Adrenal gland (tissue), 12 donors: ENCODE measurements around the gene ABCC4. TPM values are rescaled to one million over a fixed set of nuclear protein-coding genes. Genes with fewer than 3 reads are reported as not detected.

ENCODE experiments used
- DNase-seq, 7 donors: peaks; one replicate each; pipeline ENCODE4 v3.0.0-alpha.2; 2019 to 2020
- H3K27ac ChIP-seq, 5 donors: fragments of 200-600 bp; sonication (generic) in 4 of 5; 1 replicate in 3 of 5; 2 replicates in 2 of 5; pipeline versions ENCODE4 v1.5.1 to v1.8.0; 2016 to 2020; ENCODE audit warnings: mild to moderate bottlenecking in 1 of 5
- H3K27me3 ChIP-seq: fragments of 200-600 bp; 2 replicates; pipeline ENCODE4 v1.8.0; 2021
- H3K36me3 ChIP-seq, 2 donors: fragments of 200-600 bp; replicated peaks in 1 of 2; 1 replicate in 1 of 2; 2 replicates in 1 of 2; pipeline versions ENCODE4 v1.5.1 to v1.8.0; 2018 to 2022
- H3K4me1 ChIP-seq, 2 donors: fragments of 200-600 bp; replicated peaks in 1 of 2; 1 replicate in 1 of 2; 2 replicates in 1 of 2; pipeline versions ENCODE4 v1.5.1 to v1.8.0; 2018 to 2021
- H3K4me3 ChIP-seq, 4 donors: fragments of 200-600 bp; sonication (generic) in 3 of 4; one replicate each; pipeline ENCODE4 v1.5.1; 2016 to 2018
- H3K9me3 ChIP-seq, 3 donors: fragments of 200-600 bp; sonication (generic) in 1 of 3; replicated peaks in 1 of 3; 1 replicate in 2 of 3; 2 replicates in 1 of 3; pipeline versions ENCODE4 v1.5.1 to v1.8.0; 2016 to 2021
- CTCF ChIP-seq, 6 experiments: fragments of 450-650 bp in 4 of 6; fragments of 200-600 bp in 2 of 6; sonication (generic) in 1 of 6; IDR thresholded peaks; 1 replicate in 5 of 6; 2 replicates in 1 of 6; pipeline versions ENCODE4 v1.5.1 to v1.8.0; 2016 to 2021; ENCODE audit warnings: antibody characterized with exemption in 6 of 6, mild to moderate bottlenecking in 2 of 6, moderate library complexity in 1 of 6
- POLR2A ChIP-seq, 2 donors: fragments of 450-650 bp; IDR thresholded peaks; one replicate each; pipeline ENCODE4 v1.6.1; 2017; ENCODE audit warnings: antibody characterized with exemption in 2 of 2, mild to moderate bottlenecking in 2 of 2, moderate library complexity in 1 of 2
- WGBS, 4 donors: extraction: QIAGEN DNeasy Blood & Tissue Kit in 2 of 4; methylation state at CpG; one replicate each; pipeline versions ENCODE4 v1.1.5 to v1.1.7; 2013 to 2017; 5-methylcytosine and 5-hydroxymethylcytosine counted together
- intact Hi-C, 2 donors: fragments of 100-400 bp; cut with DNase I; formaldehyde crosslinking; loops; one replicate each; pipeline versions ENCODE4 v1.14.1 to v1.15.0; 2022 to 2023
- polyA plus RNA-seq, 3 donors: library from polyadenylated mRNA; stranded (reverse); fragments of 200-250 nt in 2 of 3; fragments of 350-450 nt in 1 of 3; fragmentation: Illumina TruSeq in 1 of 3; extraction: RNeasy Lipid Tissue Mini Kit (QIAGEN cat#74804) in 1 of 3; gene quantifications; one replicate each; pipeline ENCODE4 v1.2.3, GENCODE V29; 2013 to 2014
- total RNA-seq, 9 donors: library from RNA; depleted of rRNA in 4 of 9; stranded (reverse); fragments of >200 nt in 4 of 9; fragments of 120-200 nt in 1 of 9; fragmentation: NEBNext Ultra II Directional in 1 of 9; extraction: Animal tissue kit (Norgen Biotek cat#: 25700) in 1 of 9; gene quantifications; one replicate each; pipeline versions ENCODE4 v1.1.0 to v1.2.4, GENCODE V29; 2013 to 2023
- donor health status: healthy with polysubstance abuse.
- donor health status: Bipolar disorder and iron deficiency.
- donor health status: DM: yes; HTN: yes; CAD: no.
- donor health status: DM: no; HTN: no; CAD: no.
- donor health status: DM: no; HTN: no; CAD: no.
- donor health status: DM: yes; HTN: yes; CAD: no.

The ABCC4 gene
- total and polyA plus RNA-seq, 12 donors, result 0.56 to 6.6 (median 3.4) TPM

GRCh38 chr13:95323930-95324662, 22.8 kb upstream of the ABCC4 start:
- Histone ChIP-seq H3K9me3 (no peaks in the 10 kb centered on the region), H3K27ac (no peak overlapping the region), H3K27me3 (no peaks in the 10 kb centered on the region), H3K36me3 (no peaks in the 10 kb centered on the region), H3K4me3 (no peak overlapping the region), H3K4me1 (no peaks in the 10 kb centered on the region)
- no peak for TF ChIP-seq POLR2A (IDR thresholded peaks at IDR 0.05)
- no peak for TF ChIP-seq CTCF (IDR thresholded peaks at IDR 0.05)
- intact Hi-C loops, result no loop called here
- 65 to 88% (median 73%) methylated on average over 15 to 16 of the region's 16 CpGs for WGBS, 4 donors
- peak in 1 of 7 donors; percentile 53 for DNase-seq

GRCh38 chr13:95319551-95320274, 18.5 kb upstream of the ABCC4 start:
- Histone ChIP-seq H3K4me3 (no peak overlapping the region), H3K36me3 (no peaks in the 10 kb centered on the region), H3K27ac (no peak overlapping the region), H3K9me3 (no peaks in the 10 kb centered on the region), H3K27me3 (no peaks in the 10 kb centered on the region), H3K4me1 (no peaks in the 10 kb centered on the region)
- DNase-seq, result no peak
- TF ChIP-seq POLR2A (IDR thresholded peaks at IDR 0.05) (no peak), CTCF (IDR thresholded peaks at IDR 0.05) (no peak)
- WGBS, 4 donors, result 84 to 89% (median 85%) methylated on average over 9 of the region's 9 CpGs
- intact Hi-C loops, result no loop called here

DNA sequence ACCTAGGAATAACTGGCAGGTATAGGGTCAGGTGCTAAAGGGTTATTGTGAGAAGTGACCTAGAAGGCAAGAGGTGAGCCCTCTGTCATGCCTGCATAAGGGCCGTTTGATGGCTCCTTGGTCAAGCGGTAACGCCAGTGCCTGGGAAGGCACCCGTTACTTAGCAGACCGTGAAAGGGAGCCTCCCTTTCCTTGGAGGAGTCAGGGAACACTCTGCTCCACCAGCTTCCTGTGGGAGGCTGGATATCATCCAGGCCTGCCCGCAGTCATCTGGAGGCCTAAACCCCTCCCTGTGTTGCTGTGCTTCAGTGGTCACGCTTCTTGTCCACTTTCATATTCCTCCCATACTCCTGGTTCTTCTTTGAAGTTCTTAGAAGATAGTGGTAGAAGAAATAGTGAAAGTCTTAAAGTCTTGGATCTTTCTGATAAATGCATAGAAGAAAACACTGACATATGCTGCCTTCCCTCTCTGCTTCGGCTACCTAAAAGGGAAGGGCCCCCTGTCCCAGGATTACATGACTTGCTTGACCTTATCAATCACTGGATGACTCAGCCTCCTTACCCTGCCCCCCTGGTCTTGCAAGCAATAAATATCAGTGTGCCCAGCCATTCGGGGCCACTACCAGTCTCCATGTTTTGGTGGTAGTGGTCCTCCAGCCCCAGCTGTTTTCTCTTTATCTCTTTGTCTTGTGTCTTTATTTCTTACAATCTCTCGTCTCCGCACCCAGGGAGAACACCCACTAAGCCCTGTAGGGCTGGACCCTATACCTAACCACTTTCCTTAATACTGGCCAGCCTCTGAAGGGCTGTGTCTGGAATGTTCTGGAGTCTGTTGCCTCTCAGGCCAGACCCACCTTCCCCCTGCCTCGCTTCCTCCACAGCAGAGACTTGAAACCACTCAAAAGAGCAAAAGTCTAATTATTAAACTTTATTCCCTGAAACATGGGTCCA, 16.1 kb upstream of the ABCC4 start:
- TF ChIP-seq CTCF (IDR thresholded peaks at IDR 0.05) (no peak), POLR2A (IDR thresholded peaks at IDR 0.05) (no peak)
- Histone ChIP-seq H3K4me1 (no peaks in the 10 kb centered on the region), H3K4me3 (no peak overlapping the region), H3K27me3 (no peaks in the 10 kb centered on the region), H3K9me3 (no peaks in the 10 kb centered on the region), H3K36me3 (no peaks in the 10 kb centered on the region), H3K27ac (no peak overlapping the region)
- intact Hi-C loops, result no loop called here
- WGBS, 4 donors, result 75 to 80% (median 78%) methylated on average over 12 of the region's 12 CpGs
- DNase-seq, result no peak

GRCh38 chr13:95315752-95316151, 14.5 kb upstream of the ABCC4 start:
- 84 to 85% (median 84%) methylated on average over 3 of the region's 3 CpGs for WGBS, 4 donors
- TF ChIP-seq POLR2A (IDR thresholded peaks at IDR 0.05) (no peak), CTCF (IDR thresholded peaks at IDR 0.05) (no peak)
- intact Hi-C loops, result no loop called here
- Histone ChIP-seq H3K27ac (no peak overlapping the region), H3K36me3 (no peaks in the 10 kb centered on the region), H3K27me3 (no peaks in the 10 kb centered on the region), H3K4me3 (no peak overlapping the region), H3K4me1 (no peaks in the 10 kb centered on the region), H3K9me3 (no peaks in the 10 kb centered on the region)
- no peak for DNase-seq
